Esophagus squamous epithelium (tissue), 5 donors: ENCODE measurements around the gene RIOK3. TPM values are rescaled to one million over a fixed set of nuclear protein-coding genes. Genes with fewer than 3 reads are reported as not detected.

Experiments
- DNase-seq: peaks from one replicate; lab custom pipeline; 2025; lab: John Stamatoyannopoulos, UW
- H3K27ac ChIP-seq, 4 donors: fragments of 200-600 bp; sonication (generic); one replicate each; pipeline ENCODE4 v1.5.1; 2016 to 2019; ENCODE audit warnings: mild to moderate bottlenecking in 1 of 4
- H3K27me3 ChIP-seq, 4 donors: fragments of 200-600 bp; sonication (generic); 1 replicate in 3 of 4; 2 replicates in 1 of 4; pipeline versions ENCODE4 v1.5.1 to v1.6.0; 2017 to 2021; ENCODE audit warnings: antibody characterized with exemption in 1 of 4
- H3K36me3 ChIP-seq, 3 donors: fragments of 200-600 bp; sonication (generic); one replicate each; pipeline ENCODE4 v1.5.1; 2016 to 2019
- H3K4me1 ChIP-seq, 3 donors: fragments of 200-600 bp; sonication (generic); one replicate each; pipeline ENCODE4 v1.5.1; 2017 to 2019
- H3K4me3 ChIP-seq, 4 donors: fragments of 200-600 bp; sonication (generic); 1 replicate in 3 of 4; 2 replicates in 1 of 4; pipeline ENCODE4 v1.5.1; 2016 to 2019; ENCODE audit warnings: mild to moderate bottlenecking in 2 of 4, moderate library complexity in 1 of 4
- H3K9me3 ChIP-seq, 3 donors: fragments of 200-600 bp; sonication (generic); one replicate each; pipeline ENCODE4 v1.5.1; 2016 to 2019
- CTCF ChIP-seq, 6 experiments: fragments of 450-650 bp in 4 of 6; fragments of 200-600 bp in 2 of 6; sonication (generic) in 2 of 6; IDR thresholded peaks; one replicate each; pipeline ENCODE4 v1.5.1; 2016 to 2019; ENCODE audit warnings: antibody characterized with exemption in 6 of 6, mild to moderate bottlenecking in 4 of 6, moderate library complexity in 4 of 6
- POLR2A ChIP-seq, 4 donors: fragments of 450-650 bp; IDR thresholded peaks; one replicate each; pipeline ENCODE4 v1.6.1; 2017; ENCODE audit warnings: antibody characterized with exemption in 4 of 4, mild to moderate bottlenecking in 4 of 4, moderate library complexity in 3 of 4
- WGBS, 2 donors: methylation state at CpG; one replicate each; pipeline ENCODE4 v1.1.5; 2018; 5-methylcytosine and 5-hydroxymethylcytosine counted together
- intact Hi-C: fragments of 100-400 bp; cut with DNase I; formaldehyde crosslinking; loops from one replicate; pipeline ENCODE4 v1.15.0; 2022
- total RNA-seq, 4 donors: library from RNA; depleted of rRNA; stranded (reverse); fragments of >200 nt; gene quantifications; one replicate each; pipeline ENCODE4 v1.1.0, GENCODE V29; 2016
- donor health status: DM: yes; HTN: yes; CAD: no.

RIOK3 gene
- total RNA-seq, 4 donors from 2014 or later, result 58.4 to 140 (median 84.4) TPM

DNA sequence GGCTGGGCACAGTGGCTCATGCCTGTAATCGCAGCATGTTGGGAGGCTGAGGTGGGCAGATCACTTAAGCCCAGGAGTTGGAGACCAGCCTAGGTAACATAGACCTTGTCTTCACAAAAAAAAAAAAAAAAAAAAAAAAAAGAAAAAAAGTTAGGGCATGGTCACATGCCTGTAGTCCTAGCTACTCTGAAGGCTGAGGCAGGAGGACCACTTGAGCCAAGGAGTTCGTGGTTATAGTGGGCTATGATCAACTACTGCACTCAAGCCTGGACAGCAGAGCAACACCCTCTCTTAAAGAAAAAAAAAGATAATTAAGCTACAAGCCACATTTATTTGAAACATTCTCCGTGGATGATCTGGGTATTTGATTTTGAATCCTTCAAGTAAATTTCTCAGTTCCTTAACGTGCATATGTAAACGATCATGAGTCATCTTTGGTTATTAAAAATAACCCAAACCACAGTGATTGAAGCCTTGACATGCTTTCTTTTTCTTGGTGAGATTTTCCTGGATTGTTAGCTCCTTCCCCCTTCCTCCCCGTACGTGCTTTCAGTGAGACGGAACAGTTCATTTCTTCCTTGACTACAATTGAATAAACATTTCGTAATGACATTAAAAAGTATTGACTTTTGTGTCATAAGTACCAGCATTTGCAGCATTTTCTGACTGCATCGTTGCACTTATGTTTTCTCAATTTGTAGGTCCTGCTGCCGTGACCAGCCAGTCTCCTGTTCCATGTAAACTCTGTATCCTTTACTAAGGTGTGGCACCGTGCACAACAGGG lies 70.5 kb downstream of the RIOK3 start:
- Histone ChIP-seq H3K4me1 (peaks cover 0 to 47% (median 30%) of the 10 kb centered on the region in 3 donors), H3K27me3 (no peaks in the 10 kb centered on the region), H3K9me3 (no peaks in the 10 kb centered on the region), H3K4me3 (no peak overlapping the region), H3K27ac (peak overlapping the region; percentile 30 to 74 (median 63)), H3K36me3 (peaks cover 14 to 96% (median 46%) of the 10 kb centered on the region in 3 donors)
- WGBS, 2 donors, result 45 to 46% methylated on average over 11 to 12 of the region's 12 CpGs
- intact Hi-C loops, result no loop called here
- DNase-seq, result no peak
- TF ChIP-seq CTCF (IDR thresholded peaks at IDR 0.05), result no peak
- TF ChIP-seq POLR2A (IDR thresholded peaks at IDR 0.05), result no peak

DNA sequence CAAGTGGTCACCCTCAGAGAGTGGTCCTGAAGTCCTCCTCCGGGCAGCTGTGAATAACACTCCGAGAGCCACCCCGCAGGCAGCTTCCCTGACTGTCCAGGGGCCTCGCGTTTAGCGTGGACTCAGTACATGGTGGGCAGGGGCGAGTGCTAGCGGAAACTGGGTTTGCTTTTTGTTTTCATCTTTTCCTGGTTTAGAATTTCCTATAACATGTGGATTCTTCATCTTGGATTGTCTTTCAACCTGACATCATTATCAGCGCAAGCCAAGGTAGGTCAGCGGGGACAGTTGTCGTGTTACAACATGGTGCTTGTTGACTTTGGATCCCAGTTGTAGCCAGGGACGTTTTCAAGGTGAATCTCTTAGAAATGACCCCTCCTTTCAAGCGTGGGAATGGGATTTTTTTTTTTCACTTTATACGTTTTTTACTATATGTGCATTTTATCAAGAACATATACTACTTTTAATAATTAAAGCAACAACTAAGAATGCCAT lies 71.2 kb downstream of the RIOK3 start:
- H3K27ac ChIP-seq, result peak overlapping the region; percentile 14 to 40 (median 30)
- peaks cover 0 to 54% (median 34%) of the 10 kb centered on the region in 3 donors for H3K4me1 ChIP-seq
- H3K27me3 ChIP-seq, result no peaks in the 10 kb centered on the region
- TF ChIP-seq POLR2A (IDR thresholded peaks at IDR 0.05), result no peak
- TF ChIP-seq CTCF (IDR thresholded peaks at IDR 0.05), result no peak
- no peak overlapping the region for H3K4me3 ChIP-seq
- 86 to 93% methylated on average over 11 to 12 of the region's 14 CpGs for WGBS, 2 donors
- DNase-seq, result no peak
- H3K36me3 ChIP-seq, result peaks cover 9 to 96% (median 45%) of the 10 kb centered on the region in 3 donors
- intact Hi-C loops, result no loop called here
- H3K9me3 ChIP-seq, result no peaks in the 10 kb centered on the region

- intact Hi-C loops, result no loop called here
- 95 to 96% methylated on average over 4 to 5 of the region's 5 CpGs for WGBS, 2 donors
- H3K4me1 ChIP-seq, result peaks cover 0 to 44% (median 28%) of the 10 kb centered on the region in 3 donors
- TF ChIP-seq CTCF (IDR thresholded peaks at IDR 0.05), result no peak
- TF ChIP-seq POLR2A (IDR thresholded peaks at IDR 0.05), result no peak
- no peaks in the 10 kb centered on the region for H3K9me3 ChIP-seq
- no peak for DNase-seq
- H3K36me3 ChIP-seq, result peaks cover 11 to 96% (median 30%) of the 10 kb centered on the region in 3 donors
- no peak overlapping the region for H3K27ac ChIP-seq
- no peak overlapping the region for H3K4me3 ChIP-seq
- no peaks in the 10 kb centered on the region for H3K27me3 ChIP-seq
Measured at GRCh38 chr18:23526501-23527063, 73.5 kb downstream of the RIOK3 start.

DNA sequence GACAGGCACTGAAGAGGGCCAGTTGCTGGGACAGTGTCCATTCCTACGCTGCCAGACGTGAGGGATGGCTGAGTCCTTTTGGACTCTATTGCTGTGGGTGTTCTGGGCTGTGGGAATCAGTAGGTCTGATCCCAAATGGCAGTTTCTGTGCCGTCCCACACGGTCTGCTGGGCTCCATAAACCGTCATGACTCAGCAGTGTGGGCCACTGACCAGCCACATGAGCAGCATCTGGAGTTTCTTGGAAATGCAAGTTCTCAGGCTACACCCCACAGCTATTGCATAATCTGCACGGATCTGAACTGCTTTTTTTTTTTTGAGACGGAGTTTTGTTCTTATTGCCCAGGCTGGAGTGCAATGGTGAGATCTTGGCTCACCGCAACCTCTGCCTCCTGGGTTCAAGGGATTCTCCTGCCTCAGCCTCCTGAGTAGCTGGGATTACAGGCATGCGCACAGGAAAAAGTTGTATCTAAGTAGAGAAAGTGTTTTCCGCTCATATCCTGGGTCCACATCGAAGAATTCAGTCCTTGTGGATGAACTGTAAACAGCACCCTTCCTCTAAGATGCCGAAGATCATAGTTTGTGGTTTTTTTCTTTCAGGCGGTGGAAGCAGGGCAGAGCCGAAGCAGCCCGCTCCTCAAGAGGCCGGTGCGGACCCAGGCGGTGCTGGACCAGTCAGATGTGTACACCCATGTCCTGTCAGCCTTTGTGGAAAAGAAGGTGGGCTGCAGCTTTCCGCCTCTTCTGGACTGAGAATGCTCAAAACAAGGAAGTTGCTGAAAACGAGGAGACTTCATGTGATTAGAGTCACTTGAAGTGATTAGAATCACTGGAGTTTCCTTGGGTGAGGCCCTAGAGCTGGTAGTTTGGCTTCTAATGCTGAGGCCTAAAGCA lies 75.7 kb downstream of the RIOK3 start:
- TF ChIP-seq POLR2A (IDR thresholded peaks at IDR 0.05) (no peak), CTCF (IDR thresholded peaks at IDR 0.05) (peak in 1 of 6 experiments; percentile 15)
- H3K27me3 ChIP-seq, result no peaks in the 10 kb centered on the region
- DNase-seq, result no peak
- 74 to 81% methylated on average over 19 to 20 of the region's 20 CpGs for WGBS, 2 donors
- no peak overlapping the region for H3K4me3 ChIP-seq
- intact Hi-C loops, result no loop called here
- H3K36me3 ChIP-seq, result peaks cover 14 to 100% (median 42%) of the 10 kb centered on the region in 3 donors
- peak overlapping the region in 3 of 4 donors; percentile 36 to 45 (median 44) for H3K27ac ChIP-seq
- peaks cover 0 to 28% (median 9%) of the 10 kb centered on the region in 3 donors for H3K4me1 ChIP-seq
- no peaks in the 10 kb centered on the region for H3K9me3 ChIP-seq
